SK-N-MC (cell line): Measurements from ENCODE around the gene PSMC3.

ENCODE experiments used
- DNase-seq: peaks from one replicate; pipeline ENCODE4 v3.0.0-alpha.2; 2011; ENCODE audit warnings: low read depth, low spot score
- H3K27ac ChIP-seq: fragments of 200-600 bp; sonication (generic); 2 replicates; pipeline ENCODE4 v1.5.1; 2016; ENCODE audit warnings: mixed run types
- H3K36me3 ChIP-seq: fragments of 200-600 bp; sonication (generic); 2 replicates; pipeline ENCODE4 v1.6.1; 2017; ENCODE audit warnings: antibody characterized with exemption, low read length, mixed read lengths; ENCODE audit not compliant: insufficient read depth
- H3K4me3 ChIP-seq: fragments of 200-600 bp; sonication (generic); 2 replicates; pipeline ENCODE4 v1.5.1; 2016
- H3K9ac ChIP-seq: fragments of 200-600 bp; sonication (generic); 2 replicates; pipeline ENCODE4 v1.8.0; 2017; ENCODE audit warnings: mixed run types, mixed read lengths; ENCODE audit not compliant: insufficient read length
- H3K9me3 ChIP-seq: fragments of 200-600 bp; sonication (generic); 2 replicates; pipeline ENCODE4 v1.6.1; 2017; ENCODE audit warnings: low read depth, mild to moderate bottlenecking, antibody characterized with exemption, low read length, moderate library complexity, mixed read lengths
- EZH2 ChIP-seq: fragments of 200-600 bp; sonication (generic); IDR thresholded peaks from one replicate; pipeline ENCODE4 v1.6.1; 2017; ENCODE audit warnings: antibody characterized with exemption
- FOXP2 ChIP-seq: optimal IDR thresholded peaks from 2 replicates; pipeline ENCODE3; 2011; ENCODE audit warnings: mild to moderate bottlenecking, moderate library complexity; ENCODE audit not compliant: insufficient read depth; ENCODE audit errors: extremely low read length, control extremely low read depth
- POLR2AphosphoS5 ChIP-seq: IDR thresholded peaks from 2 replicates; pipeline ENCODE4 v1.6.1; 2012; ENCODE audit warnings: mild to moderate bottlenecking, low read depth, low read length, borderline replicate concordance

Gene PSMC3

DNA sequence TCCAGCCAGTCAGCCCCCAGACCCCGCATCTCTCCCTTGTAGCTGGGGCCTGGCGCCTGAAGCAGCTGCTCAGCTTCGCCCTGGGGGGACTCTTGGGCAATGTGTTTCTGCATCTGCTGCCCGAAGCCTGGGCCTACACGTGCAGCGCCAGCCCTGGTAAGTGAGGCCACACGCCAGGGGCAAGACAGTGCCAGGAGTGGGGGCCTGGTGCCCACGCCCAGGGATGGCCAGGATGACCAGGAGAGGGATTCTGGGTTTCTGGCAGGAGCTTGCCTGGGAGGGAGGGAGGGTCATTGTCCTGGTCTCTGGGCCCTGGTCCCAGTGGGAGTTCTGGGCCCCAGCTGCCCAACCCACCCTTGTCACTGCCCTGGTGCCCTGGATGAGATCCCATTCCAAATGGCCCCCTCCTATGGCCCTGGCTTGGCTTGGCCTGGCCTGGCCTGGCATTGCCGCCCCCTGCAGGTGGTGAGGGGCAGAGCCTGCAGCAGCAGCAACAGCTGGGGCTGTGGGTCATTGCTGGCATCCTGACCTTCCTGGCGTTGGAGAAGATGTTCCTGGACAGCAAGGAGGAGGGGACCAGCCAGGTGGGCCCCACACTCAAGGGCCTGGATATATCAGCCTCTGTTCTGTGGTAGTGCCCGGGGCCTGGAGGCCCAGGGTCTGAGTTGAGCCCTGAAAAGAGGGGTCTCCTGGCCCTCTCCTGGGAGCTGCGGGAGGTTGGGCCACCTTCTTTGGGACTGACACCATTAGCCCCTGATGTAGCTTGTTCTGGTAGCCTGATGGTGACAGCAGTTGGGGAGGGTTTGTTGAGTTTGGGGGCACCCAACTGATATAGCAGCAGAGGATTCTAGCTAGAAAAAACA, 14.1 kb downstream of the PSMC3 start:
- TF ChIP-seq POLR2AphosphoS5 (no peak), FOXP2 (no peak), EZH2 (no peak)
- H3K27ac ChIP-seq = no peak overlapping the region
- H3K36me3 ChIP-seq = no peaks in the 10 kb centered on the region
- no peak overlapping the region for H3K9ac ChIP-seq
- H3K4me3 ChIP-seq = no peak overlapping the region
- no peak for DNase-seq
- no peaks in the 10 kb centered on the region for H3K9me3 ChIP-seq

DNA sequence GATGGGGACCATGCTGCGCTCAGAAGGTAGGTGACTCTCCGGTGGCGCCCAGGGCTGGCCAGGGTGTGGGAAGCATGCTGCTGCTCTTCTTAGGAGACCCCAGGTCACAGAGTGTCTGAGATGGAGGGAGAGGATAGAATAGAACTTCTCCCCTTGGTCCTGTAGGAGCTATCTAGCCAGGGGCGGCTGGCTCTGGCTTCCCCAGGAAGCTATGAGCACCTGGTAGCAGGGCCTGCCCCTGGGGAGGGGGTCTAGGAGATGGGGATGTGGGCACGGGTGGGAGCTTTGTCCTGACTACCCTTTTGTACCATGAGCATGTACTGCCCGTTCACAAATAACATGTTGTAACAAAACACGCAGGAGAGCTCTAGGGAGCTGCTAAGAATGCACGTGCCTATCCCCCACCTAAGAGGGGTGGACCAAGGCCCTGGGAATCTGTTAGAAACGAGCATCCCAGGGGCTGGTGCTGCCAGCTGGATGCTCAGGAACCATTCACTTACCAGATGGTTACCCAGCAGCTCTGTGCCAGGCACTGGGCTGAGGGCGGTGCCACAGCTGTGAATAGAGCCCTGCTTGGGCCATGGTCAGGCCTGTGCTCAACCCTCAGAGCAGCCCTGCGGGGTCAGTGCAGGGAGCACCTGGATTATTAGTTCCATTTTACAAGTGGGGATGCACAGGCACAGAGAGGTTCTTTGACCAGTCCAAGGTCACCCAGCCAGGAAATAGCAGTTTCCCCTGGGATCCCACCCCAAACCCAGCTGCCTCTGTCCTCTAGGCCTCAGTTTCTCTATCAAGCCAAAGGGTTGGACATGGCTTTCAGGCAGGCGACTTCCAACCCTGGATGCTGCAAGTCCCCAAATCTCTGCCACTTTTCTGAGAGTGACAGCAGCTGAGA, 15.6 kb downstream of the PSMC3 start:
- Histone ChIP-seq H3K36me3 (no peaks in the 10 kb centered on the region), H3K9ac (no peak overlapping the region), H3K9me3 (no peaks in the 10 kb centered on the region), H3K27ac (no peak overlapping the region), H3K4me3 (no peak overlapping the region)
- DNase-seq = no peak
- TF ChIP-seq EZH2 (no peak), POLR2AphosphoS5 (no peak), FOXP2 (no peak)

DNA sequence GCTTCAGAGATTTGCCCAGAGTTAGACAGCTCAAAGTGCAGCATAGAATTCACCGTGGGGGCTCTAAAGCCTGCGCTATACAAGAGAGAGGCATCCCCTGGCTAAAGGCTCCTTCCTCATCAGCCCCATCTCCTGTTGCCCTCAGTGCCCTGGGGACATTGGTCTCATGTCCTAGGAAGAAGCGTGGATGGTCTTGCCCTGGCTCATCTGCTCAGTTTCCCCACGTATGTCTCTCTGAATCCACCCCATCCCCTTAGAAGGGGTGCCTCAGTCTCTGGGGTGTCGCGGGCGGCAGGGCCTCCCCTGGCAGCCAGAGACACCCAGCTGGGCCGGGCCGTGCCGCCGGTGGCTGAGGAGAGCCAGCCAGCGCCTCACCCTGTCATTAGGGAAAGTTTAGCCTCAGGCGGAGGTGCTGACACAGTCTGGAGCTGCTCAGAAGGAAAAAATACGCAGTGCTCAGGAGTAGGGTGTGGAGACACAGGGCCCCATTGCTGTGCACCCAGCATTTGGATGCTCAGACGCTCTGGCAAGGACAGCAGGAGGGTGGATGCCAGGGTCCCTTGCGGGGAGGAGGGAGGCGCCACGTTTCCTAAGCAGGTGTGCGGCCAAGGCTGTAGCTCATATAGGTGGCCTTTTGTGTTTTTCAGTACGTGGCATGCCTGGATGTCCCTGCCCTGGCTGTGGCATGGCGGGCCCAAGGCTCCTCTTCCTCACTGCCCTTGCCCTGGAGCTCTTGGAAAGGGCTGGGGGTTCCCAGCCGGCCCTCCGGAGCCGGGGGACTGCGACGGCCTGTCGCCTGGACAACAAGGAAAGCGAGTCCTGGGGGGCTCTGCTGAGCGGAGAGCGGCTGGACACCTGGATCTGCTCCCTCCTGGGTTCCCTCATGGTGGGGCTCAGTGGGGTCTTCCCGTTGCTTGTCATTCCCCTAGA, 16.5 kb downstream of the PSMC3 start:
- Histone ChIP-seq H3K36me3 (no peaks in the 10 kb centered on the region), H3K4me3 (peak overlapping the region; percentile 74), H3K9ac (peak overlapping the region; percentile 75), H3K27ac (no peak overlapping the region), H3K9me3 (no peaks in the 10 kb centered on the region)
- no peak for DNase-seq
- TF ChIP-seq EZH2 (no peak), POLR2AphosphoS5 (no peak), FOXP2 (no peak)

DNA sequence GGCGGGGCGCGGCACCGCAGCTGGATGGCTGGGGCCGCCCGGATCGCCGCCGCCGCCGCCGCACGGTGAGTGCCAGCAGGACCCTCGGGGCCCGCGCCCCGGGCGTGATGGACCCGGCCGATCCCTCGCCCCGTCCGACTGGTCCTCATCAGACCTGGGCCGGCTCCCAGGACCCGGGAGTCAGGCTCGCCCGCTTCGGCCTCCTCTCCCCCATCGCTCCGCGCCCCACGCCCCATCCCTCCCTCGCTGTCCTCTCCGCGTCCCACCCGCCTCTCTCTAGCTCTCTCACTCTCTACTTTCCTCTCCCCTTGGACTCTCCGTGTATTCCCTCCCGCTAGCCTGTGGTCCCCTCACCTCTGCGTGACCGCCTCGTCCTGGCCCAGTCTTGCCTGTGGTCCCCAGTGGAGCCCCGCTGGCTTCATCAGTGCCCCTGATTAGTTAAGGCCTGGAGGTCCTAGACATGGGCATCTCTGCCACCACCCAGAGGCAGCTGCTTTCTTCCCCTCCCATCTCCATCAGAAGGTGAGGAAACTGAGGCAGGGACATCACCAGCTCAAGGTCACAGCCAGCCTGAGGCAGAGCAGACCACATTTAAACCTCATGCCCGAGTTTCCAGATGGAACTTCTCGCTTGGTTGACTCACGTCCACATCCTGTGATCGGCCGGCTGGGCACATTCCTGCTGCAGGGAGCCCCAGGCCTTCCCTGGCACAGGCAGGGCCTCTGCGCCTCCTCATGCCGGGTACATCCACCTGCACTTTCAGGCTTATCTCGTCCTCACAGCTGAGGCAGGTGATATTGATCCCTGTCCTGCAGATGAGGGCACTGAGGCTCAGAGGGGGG, 17.4 kb downstream of the PSMC3 start:
- Histone ChIP-seq H3K9me3 (no peaks in the 10 kb centered on the region), H3K4me3 (peak overlapping the region; percentile 74), H3K36me3 (no peaks in the 10 kb centered on the region), H3K27ac (no peak overlapping the region), H3K9ac (peak overlapping the region; percentile 75)
- TF ChIP-seq EZH2 (no peak), FOXP2 (no peak), POLR2AphosphoS5 (no peak)
- DNase-seq = no peak

DNA sequence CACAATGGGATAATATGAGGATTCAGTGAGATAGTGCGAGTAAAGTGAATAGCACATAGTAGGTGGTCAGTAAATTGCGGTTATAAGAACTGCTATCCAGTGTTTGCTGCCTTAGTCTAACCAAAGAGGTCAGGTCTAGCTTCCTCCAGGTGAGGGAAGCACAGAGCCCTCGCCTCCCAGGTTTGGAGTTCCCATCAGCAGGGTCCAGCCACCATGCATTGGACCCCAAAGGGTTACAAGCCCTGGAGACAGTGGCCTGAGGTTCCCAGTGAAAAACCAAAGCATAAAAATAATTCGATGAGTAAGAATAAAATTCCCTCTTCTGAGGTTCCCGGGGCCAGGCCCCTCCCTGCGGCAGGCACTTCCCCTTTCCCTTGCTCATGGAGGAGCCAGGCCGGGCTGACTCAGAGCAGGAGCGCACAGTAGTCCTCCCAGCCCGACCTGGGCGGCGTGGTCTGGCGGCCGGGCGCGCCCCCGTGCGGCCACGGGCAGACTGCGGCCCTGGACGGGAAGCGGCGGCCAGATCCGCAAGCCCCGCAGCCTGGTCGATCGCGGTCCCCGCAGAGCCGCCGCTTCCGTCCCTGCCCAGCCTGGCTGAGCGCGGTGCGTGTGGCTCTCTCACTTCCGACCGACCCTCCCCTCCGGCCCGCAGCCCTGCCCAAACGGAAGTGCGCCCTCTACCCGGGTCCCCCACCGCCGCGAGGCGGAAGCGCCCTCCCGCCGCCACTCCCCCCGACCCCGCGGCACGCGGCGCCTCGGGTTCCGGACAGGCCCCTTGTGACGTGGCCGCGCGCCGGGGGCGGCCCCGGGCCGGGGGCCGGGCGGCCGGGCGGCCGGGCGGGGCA, 18.3 kb downstream of the PSMC3 start, which contains the start of gene SLC39A13:
Gene SLC39A13 (plus strand): TSS at position 845 of the 845 bp plus-strand sequence. CDS start 1,505 bp downstream, outside the sequence.
- H3K27ac ChIP-seq = peak within 1 kb of the TSS; percentile 73
- no peaks in the 10 kb centered on the region for H3K9me3 ChIP-seq
- H3K9ac ChIP-seq = peak within 1 kb of the TSS; percentile 78
- TF ChIP-seq POLR2AphosphoS5 (peak; percentile 87), EZH2 (no peak)
- DNase-seq = peak; percentile 28
- no peaks in the 10 kb centered on the region for H3K36me3 ChIP-seq
- H3K4me3 ChIP-seq = peak within 1 kb of the TSS; percentile 97

DNA sequence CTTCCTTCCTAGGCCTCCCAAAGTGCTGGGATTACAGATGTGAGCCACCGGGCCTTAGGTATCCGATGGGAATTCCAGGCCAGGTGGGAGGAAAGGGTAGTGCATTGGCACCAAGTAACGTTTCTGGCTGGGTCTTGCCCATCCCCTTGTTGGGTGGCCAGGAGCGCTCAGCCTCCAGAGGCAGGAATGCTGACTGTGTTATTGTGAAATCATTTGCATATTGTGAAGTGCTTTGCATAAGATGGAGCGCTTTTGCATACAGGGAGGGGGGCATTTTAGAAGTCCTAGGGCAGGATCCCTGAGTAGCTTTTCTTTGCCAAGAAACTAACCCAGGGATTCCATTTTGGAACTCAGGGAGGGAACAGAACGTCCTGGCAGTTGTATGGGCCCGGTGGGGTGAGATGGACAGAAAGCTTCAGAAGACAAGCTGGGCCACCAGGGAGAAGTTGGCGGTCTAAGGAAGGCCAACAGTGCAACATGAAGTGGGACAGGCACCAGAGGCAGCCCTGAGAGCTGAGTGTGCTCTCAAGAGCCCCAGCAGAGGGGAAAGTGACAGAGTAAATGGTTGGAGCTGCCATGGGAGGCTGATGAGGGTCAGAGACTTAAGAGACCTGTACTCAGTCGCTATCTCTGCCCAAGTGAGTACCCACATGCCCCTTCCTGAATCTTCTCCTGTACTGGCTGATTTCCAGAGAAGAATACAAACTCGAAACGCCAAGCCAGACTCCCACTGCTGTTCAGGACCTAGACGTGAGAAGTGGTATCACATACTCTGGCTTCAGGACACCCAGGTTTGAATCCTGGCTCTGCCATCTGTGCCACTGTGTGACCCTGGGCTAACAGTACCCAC, 19.1 kb downstream of the PSMC3 start:
- DNase-seq = no peak
- H3K9me3 ChIP-seq = no peaks in the 10 kb centered on the region
- TF ChIP-seq POLR2AphosphoS5 (no peak; the same call in 1 of the 2 replicates), EZH2 (no peak), FOXP2 (no peak)
- H3K27ac ChIP-seq = peak overlapping the region; percentile 73
- peak overlapping the region; percentile 78 for H3K9ac ChIP-seq
- H3K4me3 ChIP-seq = peak overlapping the region; percentile 97
- H3K36me3 ChIP-seq = no peaks in the 10 kb centered on the region
